Calu3 (cell line): Measurements from ENCODE around the gene CLEC16A. TPM values are rescaled to one million over a fixed set of nuclear protein-coding genes. Genes with fewer than 3 reads are reported as not detected.

Source experiments
- BruUV-seq: library from RNA; stranded (reverse); fragments of 400-500 nt; replicated peaks from 2 replicates; lab custom pipeline; 2021; lab: Mats Ljungman, UMichigan
- CTCF ChIA-PET: fragments of 300-600 bp; sonication (Branson Sonifier 250); formaldehyde crosslinking; loops from one replicate; lab custom pipeline; 2022; ENCODE audit warnings: antibody characterized with exemption; lab: Charles Lee
- DNase-seq: peaks from one replicate; pipeline ENCODE4 v3.0.0; 2022
- H3K27ac Mint-ChIP-seq: one replicate; pipeline ENCODE4 v1.8.0; 2022; ENCODE audit warnings: mixed read lengths; ENCODE audit not compliant: unreplicated experiment
- H3K27me3 Mint-ChIP-seq: one replicate; pipeline ENCODE4 v1.8.0; 2022; ENCODE audit warnings: mixed read lengths; ENCODE audit not compliant: unreplicated experiment
- H3K36me3 Mint-ChIP-seq: one replicate; pipeline ENCODE4 v1.8.0; 2022; ENCODE audit warnings: mild to moderate bottlenecking, moderate library complexity, mixed read lengths; ENCODE audit not compliant: insufficient read depth, unreplicated experiment
- H3K4me1 Mint-ChIP-seq: one replicate; pipeline ENCODE4 v1.8.0; 2022; ENCODE audit warnings: mild to moderate bottlenecking, low read depth, mixed read lengths; ENCODE audit not compliant: unreplicated experiment
- H3K4me3 Mint-ChIP-seq: one replicate; pipeline ENCODE4 v1.8.0; 2022; ENCODE audit warnings: mild to moderate bottlenecking, low read depth, moderate library complexity, mixed read lengths; ENCODE audit not compliant: unreplicated experiment
- H3K9me3 Mint-ChIP-seq: one replicate; pipeline ENCODE4 v1.8.0; 2022; ENCODE audit warnings: low read depth, mixed read lengths; ENCODE audit not compliant: unreplicated experiment
- CTCF ChIP-seq: fragments of 200-600 bp; IDR thresholded peaks from one replicate; pipeline ENCODE4 v1.8.0; 2022; ENCODE audit warnings: antibody characterized with exemption; ENCODE audit not compliant: unreplicated experiment
- intact Hi-C: fragments of 100-400 bp; cut with micrococcal nuclease; formaldehyde crosslinking; loops from one replicate; pipeline ENCODE4 v1.10.0; 2022; ENCODE audit not compliant: unreplicated experiment
- total RNA-seq: library from RNA; stranded (reverse); gene quantifications from 2 replicates; pipeline ENCODE4 v1.2.3, GENCODE V29; 2022

Gene CLEC16A
- total RNA-seq, 1 experiment from 2014 or later: 33.0 TPM

- no peak for TF ChIP-seq CTCF
- DNase-seq: no peak
- H3K36me3 Mint-ChIP-seq: no peaks in the 10 kb centered on the region
- no peak overlapping the region for H3K4me3 Mint-ChIP-seq
- no peak overlapping the region for H3K27ac Mint-ChIP-seq
- no TSS peak for BruUV-seq
- H3K4me1 Mint-ChIP-seq: no peaks in the 10 kb centered on the region
- no peaks in the 10 kb centered on the region for H3K9me3 Mint-ChIP-seq
- H3K27me3 Mint-ChIP-seq: no peaks in the 10 kb centered on the region
- CTCF ChIA-PET: no interaction called here
- intact Hi-C loops: no loop called here
Observed at GRCh38 chr16:11140867-11141266, 196.5 kb downstream of the CLEC16A start.

GRCh38 chr16:11141409-11142260 lies 197.3 kb downstream of the CLEC16A start:
- Mint-ChIP-seq H3K4me1 (no peaks in the 10 kb centered on the region), H3K4me3 (no peak overlapping the region), H3K9me3 (no peaks in the 10 kb centered on the region), H3K36me3 (no peaks in the 10 kb centered on the region), H3K27ac (no peak overlapping the region), H3K27me3 (no peaks in the 10 kb centered on the region)
- no peak for DNase-seq
- CTCF ChIA-PET: interaction anchor here (0.6 to 0.7 kb wide), 2 partner anchors 24 to 43 kb away, joined by 3 to 5 read pairs; no protein-coding TSS in a partner anchor
- BruUV-seq: no TSS peak
- intact Hi-C loops: no loop called here
- no peak for TF ChIP-seq CTCF

GRCh38 chr16:11142261-11142630 lies 197.9 kb downstream of the CLEC16A start:
- TF ChIP-seq CTCF: no peak
- no peaks in the 10 kb centered on the region for H3K36me3 Mint-ChIP-seq
- H3K9me3 Mint-ChIP-seq: no peaks in the 10 kb centered on the region
- no TSS peak for BruUV-seq
- CTCF ChIA-PET: interaction anchor here (0.6 to 0.7 kb wide), 2 partner anchors 24 to 42 kb away, joined by 3 to 5 read pairs; no protein-coding TSS in a partner anchor
- no peaks in the 10 kb centered on the region for H3K27me3 Mint-ChIP-seq
- H3K27ac Mint-ChIP-seq: no peak overlapping the region
- intact Hi-C loops: no loop called here
- no peak for DNase-seq
- no peaks in the 10 kb centered on the region for H3K4me1 Mint-ChIP-seq
- no peak overlapping the region for H3K4me3 Mint-ChIP-seq

- no peaks in the 10 kb centered on the region for H3K27me3 Mint-ChIP-seq
- H3K4me1 Mint-ChIP-seq: no peaks in the 10 kb centered on the region
- CTCF ChIA-PET: no interaction called here
- H3K9me3 Mint-ChIP-seq: no peaks in the 10 kb centered on the region
- no peak for TF ChIP-seq CTCF
- no peak overlapping the region for H3K27ac Mint-ChIP-seq
- no TSS peak for BruUV-seq
- DNase-seq: no peak
- H3K4me3 Mint-ChIP-seq: no peak overlapping the region
- no peaks in the 10 kb centered on the region for H3K36me3 Mint-ChIP-seq
- intact Hi-C loops: no loop called here
Observed at GRCh38 chr16:11142951-11143350, 198.6 kb downstream of the CLEC16A start.
